Pancreas (tissue), 10 donors: ENCODE measurements around the gene FRMPD4. TPM values are rescaled to one million over a fixed set of nuclear protein-coding genes. Genes with fewer than 3 reads are reported as not detected.

Experiments used
- ATAC-seq, 4 donors: fragments of 200-7000 bp; cut with Tn5 transposase; one replicate each; pipeline versions ENCODE4 v1.8.0 to v1.9.1; 2020; ENCODE audit warnings: mild to moderate bottlenecking in 4 of 4, moderate library complexity in 4 of 4
- DNase-seq, 6 donors: peaks; one replicate each; pipeline ENCODE4 v3.0.0-alpha.2; 2020
- FAIRE-seq: peaks from 2 replicates; lab custom pipeline; 2012; peaks lifted over from hg19 to GRCh38; lab: Jason Lieb, UNC
- H3K27ac ChIP-seq, 4 donors: fragments of 200-600 bp; sonication (generic); 1 replicate in 3 of 4; 2 replicates in 1 of 4; pipeline versions ENCODE4 v1.5.0 to v1.8.0; 2020
- H3K27me3 ChIP-seq, 4 donors: fragments of 200-600 bp; one replicate each; pipeline ENCODE4 v1.8.0; 2021
- H3K36me3 ChIP-seq, 3 donors: fragments of 200-600 bp; sonication (generic) in 1 of 3; one replicate each; pipeline versions ENCODE4 v1.5.0 to v1.8.0; 2020 to 2021
- H3K4me1 ChIP-seq, 3 donors: fragments of 200-600 bp; one replicate each; pipeline ENCODE4 v1.8.0; 2021
- H3K4me3 ChIP-seq, 4 donors: fragments of 200-600 bp; sonication (generic) in 2 of 4; one replicate each; pipeline versions ENCODE4 v1.5.0 to v1.8.0; 2020 to 2021
- H3K9me3 ChIP-seq, 4 donors: fragments of 200-600 bp; one replicate each; pipeline ENCODE4 v1.8.0; 2021
- CTCF ChIP-seq, 4 donors: fragments of 200-600 bp; sonication (generic) in 3 of 4; IDR thresholded peaks; one replicate each; pipeline versions ENCODE4 v1.5.0 to v1.8.0; 2021; ENCODE audit warnings: antibody characterized with exemption in 4 of 4
- WGBS, 2 donors: extraction: QIAGEN DNeasy Blood & Tissue Kit; methylation state at CpG; one replicate each; pipeline ENCODE4 v1.1.7; 2013; 5-methylcytosine and 5-hydroxymethylcytosine counted together
- intact Hi-C, 3 donors: fragments of 100-400 bp; cut with DNase I; formaldehyde crosslinking; loops; one replicate each; pipeline versions ENCODE4 v1.11.1 to v1.14.2; 2022
- polyA plus RNA-seq, 2 donors: library from polyadenylated mRNA; stranded (reverse); fragments of 200-250 nt; gene quantifications; one replicate each; pipeline ENCODE4 v1.2.3, GENCODE V29; 2013
- total RNA-seq, 6 donors: library from RNA; stranded (reverse); fragmentation: NEBNext Ultra II Directional in 4 of 6; extraction: Animal tissue kit (Norgen Biotek cat#: 25700) in 4 of 6; gene quantifications; one replicate each; pipeline versions ENCODE4 v1.2.1 to v1.2.4, GENCODE V29; 2021 to 2023
- donor health status: healthy with polysubstance abuse.
- donor health status: DM: no; HTN: no; CAD: no; lungs with moderate emphysema.
- donor health status: DM: no; HTN: no; CAD: no.
- donor health status: control.
- donor health status: control.
- donor health status: Bipolar disorder and iron deficiency.
- donor health status: DM: yes; HTN: yes; CAD: no.
- donor health status: DM: no; HTN: no; CAD: no.
- donor health status: DM: no; HTN: no; CAD: no.
- donor health status: DM: yes; HTN: yes; CAD: no.

Gene FRMPD4
- total and polyA plus RNA-seq, 8 donors = 0.03 to 0.23 (median 0.06) TPM; not detected in 1

- no peak for TF ChIP-seq CTCF (IDR thresholded peaks at IDR 0.05)
- H3K27ac ChIP-seq = no peak overlapping the region
- 31 to 45% methylated on average over 2 of the region's 2 CpGs for WGBS, 2 donors
- H3K4me1 ChIP-seq = no peaks in the 10 kb centered on the region
- no peaks in the 10 kb centered on the region for H3K9me3 ChIP-seq
- FAIRE-seq (no peak), DNase-seq (no peak), ATAC-seq (no peak)
- no peaks in the 10 kb centered on the region for H3K36me3 ChIP-seq
- peaks cover 0 to 6% (median 0%) of the 10 kb centered on the region in 4 donors for H3K27me3 ChIP-seq
- H3K4me3 ChIP-seq = no peak overlapping the region
- intact Hi-C loops = no loop called here
Measured at GRCh38 chrX:12236156-12236555, 97.9 kb downstream of the FRMPD4 start.

GRCh38 chrX:12237131-12237530, 98.9 kb downstream of the FRMPD4 start:
- DNase-seq (no peak), ATAC-seq (no peak), FAIRE-seq (peak; percentile 86)
- Histone ChIP-seq H3K4me1 (no peaks in the 10 kb centered on the region), H3K9me3 (no peaks in the 10 kb centered on the region), H3K4me3 (no peak overlapping the region), H3K27me3 (peaks cover 0 to 6% (median 0%) of the 10 kb centered on the region in 4 donors), H3K27ac (no peak overlapping the region), H3K36me3 (no peaks in the 10 kb centered on the region)
- TF ChIP-seq CTCF (IDR thresholded peaks at IDR 0.05) = no peak
- intact Hi-C loops = no loop called here

- H3K27ac ChIP-seq = no peak overlapping the region
- WGBS, 2 donors = 59 to 62% methylated on average over 2 of the region's 2 CpGs
- FAIRE-seq (no peak), DNase-seq (no peak), ATAC-seq (no peak)
- peaks cover 0 to 6% (median 0%) of the 10 kb centered on the region in 4 donors for H3K27me3 ChIP-seq
- no peaks in the 10 kb centered on the region for H3K9me3 ChIP-seq
- intact Hi-C loops = no loop called here
- no peaks in the 10 kb centered on the region for H3K36me3 ChIP-seq
- TF ChIP-seq CTCF (IDR thresholded peaks at IDR 0.05) = no peak
- no peak overlapping the region for H3K4me3 ChIP-seq
- no peaks in the 10 kb centered on the region for H3K4me1 ChIP-seq
Measured at GRCh38 chrX:12237771-12238170, 99.5 kb downstream of the FRMPD4 start.

- FAIRE-seq = no peak
- H3K27me3 ChIP-seq = peaks cover 0 to 6% (median 0%) of the 10 kb centered on the region in 4 donors
- H3K36me3 ChIP-seq = no peaks in the 10 kb centered on the region
- intact Hi-C loops = no loop called here
- no peak for DNase-seq
- 59 to 60% methylated on average over 5 of the region's 5 CpGs for WGBS, 2 donors
- no peak for ATAC-seq
- no peaks in the 10 kb centered on the region for H3K9me3 ChIP-seq
- no peak overlapping the region for H3K27ac ChIP-seq
- no peak overlapping the region for H3K4me3 ChIP-seq
- TF ChIP-seq CTCF (IDR thresholded peaks at IDR 0.05) = no peak
- no peaks in the 10 kb centered on the region for H3K4me1 ChIP-seq
Measured at GRCh38 chrX:12239356-12240082, 101.2 kb downstream of the FRMPD4 start.

GRCh38 chrX:12240491-12240890, 102.2 kb downstream of the FRMPD4 start:
- no peak for TF ChIP-seq CTCF (IDR thresholded peaks at IDR 0.05)
- DNase-seq = no peak
- WGBS, 2 donors = 71 to 76% methylated on average over 1 of the region's 1 CpG
- Histone ChIP-seq H3K9me3 (no peaks in the 10 kb centered on the region), H3K4me3 (no peak overlapping the region), H3K27me3 (peaks cover 0 to 6% (median 0%) of the 10 kb centered on the region in 4 donors), H3K36me3 (no peaks in the 10 kb centered on the region), H3K27ac (no peak overlapping the region), H3K4me1 (no peaks in the 10 kb centered on the region)
- intact Hi-C loops = no loop called here
- ATAC-seq = no peak
- no peak for FAIRE-seq
